Neural cell (in vitro differentiated cells): ENCODE results near the gene RGS17. TPM values are rescaled to one million over a fixed set of nuclear protein-coding genes. Genes with fewer than 3 reads are reported as not detected.

ENCODE experiments used
- H2AFZ ChIP-seq: fragments of 200-600, 300-800 bp; sonication (generic), shearing (Covaris generic); 2 replicates; pipeline ENCODE4 v1.6.0; 2014; ENCODE audit warnings: low read depth, mild to moderate bottlenecking, antibody characterized with exemption, low read length, moderate library complexity
- H3F3A ChIP-seq: fragments of 200-600 bp; shearing (Covaris generic); 2 replicates; pipeline ENCODE4 v1.6.1; 2016; ENCODE audit warnings: mild to moderate bottlenecking, moderate library complexity, mixed read lengths, antibody characterized with exemption, low read length; ENCODE audit not compliant: insufficient read depth, poor library complexity, severe bottlenecking
- H3K27ac ChIP-seq: fragments of 200-600, 300-800 bp; sonication (generic), shearing (Covaris generic); 2 replicates; pipeline ENCODE4 v1.5.1; 2014; ENCODE audit warnings: mild to moderate bottlenecking, low read length, moderate library complexity
- H3K27me3 ChIP-seq: fragments of 300-800, 200-600 bp; sonication (generic), shearing (Covaris generic); 2 replicates; pipeline ENCODE4 v1.6.0; 2014; ENCODE audit warnings: mild to moderate bottlenecking, low read depth, low read length, moderate library complexity; ENCODE audit not compliant: insufficient read depth
- H3K36me3 ChIP-seq: fragments of 300-800, 200-600 bp; sonication (generic), shearing (Covaris generic); 2 replicates; pipeline ENCODE4 v1.5.1; 2014; ENCODE audit warnings: mild to moderate bottlenecking, antibody characterized with exemption, low read length, moderate library complexity; ENCODE audit not compliant: insufficient read depth
- H3K4me2 ChIP-seq: fragments of 300-800, 200-600 bp; sonication (generic), shearing (Covaris generic); 2 replicates; pipeline ENCODE4 v1.6.0; 2014; ENCODE audit warnings: mild to moderate bottlenecking, low read length
- H3K4me3 ChIP-seq: fragments of 300-800, 200-600 bp; sonication (generic), shearing (Covaris generic); 2 replicates; pipeline ENCODE4 v1.5.1; 2014; ENCODE audit warnings: mild to moderate bottlenecking, low read length, moderate library complexity
- H3K79me2 ChIP-seq: fragments of 200-600 bp; shearing (Covaris generic); replicated peaks from 2 replicates; pipeline ENCODE4 v1.6.0; 2014; ENCODE audit warnings: mild to moderate bottlenecking, low read length, moderate library complexity; ENCODE audit not compliant: insufficient read depth
- H3K9ac ChIP-seq: fragments of 300-800, 200-600 bp; sonication (generic), shearing (Covaris generic); 2 replicates; pipeline ENCODE4 v1.6.1; 2016; ENCODE audit warnings: mild to moderate bottlenecking, low read length, mixed read lengths
- H3K9me2 ChIP-seq: fragments of 200-600 bp; shearing (Covaris generic); 2 replicates; pipeline ENCODE4 v1.6.1; 2016; ENCODE audit warnings: mild to moderate bottlenecking, low read length, mixed read lengths; ENCODE audit not compliant: insufficient read depth
- H3K9me3 ChIP-seq: fragments of 200-600, 300-800 bp; sonication (generic), shearing (Covaris generic); 2 replicates; pipeline ENCODE4 v1.6.1; 2016; ENCODE audit warnings: mild to moderate bottlenecking, mixed run types, low read length, moderate library complexity, mixed read lengths
- H4K20me1 ChIP-seq: fragments of 200-600 bp; shearing (Covaris generic); 2 replicates; pipeline ENCODE4 v1.6.1; 2016; ENCODE audit warnings: mild to moderate bottlenecking, mixed run types; ENCODE audit not compliant: insufficient read depth
- CTCF ChIP-seq: fragments of 450-650 bp; IDR thresholded peaks from 2 replicates; pipeline ENCODE4 v1.5.1; 2014; ENCODE audit warnings: antibody characterized with exemption, mild to moderate bottlenecking, moderate library complexity; ENCODE audit not compliant: poor library complexity, severe bottlenecking
- EP300 ChIP-seq: fragments of 450-650 bp; conservative IDR thresholded peaks from 2 replicates; pipeline ENCODE4 v1.6.1; 2014; ENCODE audit warnings: antibody characterized with exemption, mild to moderate bottlenecking, moderate library complexity; ENCODE audit not compliant: poor library complexity, severe bottlenecking
- EZH2 ChIP-seq: fragments of 200-600, 300-800 bp; shearing (Covaris generic), sonication (generic); IDR thresholded peaks from 2 replicates; pipeline ENCODE4 v1.6.1; 2014; ENCODE audit warnings: antibody characterized with exemption, low read length, borderline replicate concordance, mild to moderate bottlenecking; ENCODE audit not compliant: insufficient read depth, poor library complexity, severe bottlenecking
- MXI1 ChIP-seq: fragments of 450-650 bp; conservative IDR thresholded peaks from 2 replicates; pipeline ENCODE4 v1.6.1; 2014; ENCODE audit warnings: antibody characterized with exemption, mild to moderate bottlenecking; ENCODE audit not compliant: poor library complexity, severe bottlenecking
- POLR2AphosphoS5 ChIP-seq: IDR thresholded peaks from 2 replicates; pipeline ENCODE4 v1.6.1; 2012
- RAD21 ChIP-seq: fragments of 450-650 bp; conservative IDR thresholded peaks from 2 replicates; pipeline ENCODE4 v1.6.1; 2014; ENCODE audit warnings: antibody characterized with exemption, mild to moderate bottlenecking, moderate library complexity
- REST ChIP-seq: IDR thresholded peaks from 2 replicates; pipeline ENCODE4 v1.6.1; 2012; ENCODE audit warnings: borderline replicate concordance
- SMC3 ChIP-seq: fragments of 450-650 bp; conservative IDR thresholded peaks from 2 replicates; pipeline ENCODE4 v1.6.1; 2014; ENCODE audit warnings: antibody characterized with exemption, mild to moderate bottlenecking, moderate library complexity; ENCODE audit not compliant: poor library complexity
- TAF1 ChIP-seq: IDR thresholded peaks from 2 replicates; pipeline ENCODE4 v1.6.1; 2012; ENCODE audit warnings: low read depth
- polyA plus RNA-seq: library from polyadenylated mRNA; depleted of rRNA; stranded (reverse); fragments of >200 nt; gene quantifications from 2 replicates; pipeline ENCODE4 v1.2.3, GENCODE V29; 2014

Gene RGS17
- polyA plus RNA-seq, 1 donor from 2014 or later, result 44.9 TPM

GRCh38 chr6:153070756-153071155, 60.3 kb downstream of the RGS17 start:
- H3K9ac ChIP-seq, result no peak overlapping the region
- H3K79me2 ChIP-seq, result no peaks in the 10 kb centered on the region
- H4K20me1 ChIP-seq, result no peaks in the 10 kb centered on the region
- H3K36me3 ChIP-seq, result no peaks in the 10 kb centered on the region
- no peaks in the 10 kb centered on the region for H3K27me3 ChIP-seq
- H2AFZ ChIP-seq, result no peak overlapping the region
- no peak overlapping the region for H3K4me2 ChIP-seq
- TF ChIP-seq REST (no peak), TAF1 (no peak), EP300 (no peak), SMC3 (no peak), RAD21 (no peak)
- no peak overlapping the region for H3K4me3 ChIP-seq
- no peak overlapping the region for H3K27ac ChIP-seq
- no peaks in the 10 kb centered on the region for H3K9me3 ChIP-seq
- H3F3A ChIP-seq, result no peaks in the 10 kb centered on the region
- H3K9me2 ChIP-seq, result no peaks in the 10 kb centered on the region

- no peaks in the 10 kb centered on the region for H3K27me3 ChIP-seq
- TF ChIP-seq EP300 (no peak), REST (no peak), EZH2 (no peak), SMC3 (no peak), CTCF (no peak), TAF1 (no peak), POLR2AphosphoS5 (no peak), RAD21 (no peak), MXI1 (no peak)
- H3K9ac ChIP-seq, result no peak overlapping the region
- H3K4me2 ChIP-seq, result no peak overlapping the region
- H3K36me3 ChIP-seq, result no peaks in the 10 kb centered on the region
- no peaks in the 10 kb centered on the region for H3K9me3 ChIP-seq
- H3F3A ChIP-seq, result no peaks in the 10 kb centered on the region
- no peaks in the 10 kb centered on the region for H3K9me2 ChIP-seq
- H3K79me2 ChIP-seq, result peaks cover 5% of the 10 kb centered on the region
- H3K27ac ChIP-seq, result no peak overlapping the region
- no peaks in the 10 kb centered on the region for H4K20me1 ChIP-seq
- H3K4me3 ChIP-seq, result no peak overlapping the region
- no peak overlapping the region for H2AFZ ChIP-seq
Observed at GRCh38 chr6:153069897-153070296, 61.2 kb downstream of the RGS17 start.
